Upper lobe of left lung (tissue), 6 donors: ENCODE results near the gene MYO3B. TPM values are rescaled to one million over a fixed set of nuclear protein-coding genes. Genes with fewer than 3 reads are reported as not detected.

ENCODE experiments used
- small RNA-seq, 4 donors: library from RNA; depleted of rRNA; stranded (forward); fragments of <200 nt; gene quantifications; one replicate each; pipeline ENCODE3, GENCODE V24; 2016
- total RNA-seq, 6 donors: library from RNA; depleted of rRNA in 4 of 6; stranded (reverse); fragments of >200 nt in 4 of 6; gene quantifications; one replicate each; pipeline versions ENCODE4 v1.1.0 to v1.2.1, GENCODE V29; 2016 to 2021
- donor health status: DM: no; HTN: no; CAD: no; lungs with moderate emphysema.
- donor health status: DM: no; HTN: yes; CAD: no; lungs with severe emphysema.

The MYO3B gene
- total RNA-seq, 6 donors from 2014 or later: 0.09 to 0.20 (median 0.13) TPM; not detected in 3

Small RNAs within 50 kb of the gene (small RNA-seq; reads per million reads assigned to genes)
- gene RF02271: 0 reads per million in 4 donors
